CD14-positive monocyte (primary cell): ENCODE data around the gene SPTB. TPM values are rescaled to one million over a fixed set of nuclear protein-coding genes. Genes with fewer than 3 reads are reported as not detected.
A peak's percentile ranks its signal among the peaks of the same experiment; 100 is the strongest.

ENCODE experiments used
- DNase-seq, 3 donors: peaks; one replicate each; pipeline ENCODE4 v3.0.0-alpha.2; 2011 to 2022
- H2AFZ ChIP-seq: 2 replicates; pipeline ENCODE4 v1.6.0; 2012; ENCODE audit warnings: mild to moderate bottlenecking, low read depth, low read length, inconsistent platforms; ENCODE audit not compliant: insufficient read depth, poor library complexity, severe bottlenecking
- H3K27ac ChIP-seq, 2 donors: 1 replicate in 1 of 2; 2 replicates in 1 of 2; pipeline ENCODE4 v1.5.1; 2012 to 2013; ENCODE audit warnings: low read length in 2 of 2, control low read depth in 1 of 2, inconsistent platforms in 1 of 2, low read depth in 1 of 2, mild to moderate bottlenecking in 1 of 2
- H3K27me3 ChIP-seq, 2 donors: one replicate each; pipeline versions ENCODE4 v1.6.0 to v1.6.1; 2011 to 2013; ENCODE audit warnings: low read length in 2 of 2; ENCODE audit not compliant: control insufficient read depth in 2 of 2, insufficient read depth in 2 of 2
- H3K36me3 ChIP-seq, 2 donors: replicated peaks in 1 of 2; 1 replicate in 1 of 2; 2 replicates in 1 of 2; pipeline versions ENCODE4 v1.5.1 to v1.6.1; 2012 to 2013; ENCODE audit warnings: low read length in 2 of 2, control low read depth in 1 of 2, inconsistent platforms in 1 of 2, mild to moderate bottlenecking in 1 of 2; ENCODE audit not compliant: insufficient read depth in 2 of 2, control insufficient read depth in 1 of 2
- H3K4me1 ChIP-seq, 2 donors: 1 replicate in 1 of 2; 2 replicates in 1 of 2; pipeline versions ENCODE4 v1.5.1 to v1.6.1; 2012 to 2013; ENCODE audit warnings: low read length in 2 of 2, control low read depth in 1 of 2, inconsistent platforms in 1 of 2, mild to moderate bottlenecking in 1 of 2, moderate library complexity in 1 of 2; ENCODE audit not compliant: insufficient read depth in 2 of 2, control insufficient read depth in 1 of 2
- H3K4me2 ChIP-seq: replicated peaks from 2 replicates; pipeline ENCODE3; 2012; ENCODE audit warnings: low read length, moderate library complexity, mild to moderate bottlenecking; ENCODE audit not compliant: poor library complexity, severe bottlenecking; ENCODE audit errors: extremely low read depth
- H3K4me3 ChIP-seq, 3 experiments: fragments of 200-600 bp in 1 of 3; sonication (generic) in 1 of 3; replicated peaks in 1 of 3; 1 replicate in 2 of 3; 2 replicates in 1 of 3; pipeline ENCODE4 v1.5.1; 2011 to 2013; ENCODE audit warnings: low read length in 3 of 3, mild to moderate bottlenecking in 3 of 3, control low read depth in 2 of 3, low read depth in 2 of 3, inconsistent platforms in 1 of 3, moderate library complexity in 1 of 3
- H3K79me2 ChIP-seq: 2 replicates; pipeline ENCODE4 v1.6.0; 2012; ENCODE audit warnings: mild to moderate bottlenecking, control low read depth, inconsistent platforms, low read length, moderate library complexity; ENCODE audit not compliant: insufficient read depth
- H3K9ac ChIP-seq: 2 replicates; pipeline ENCODE4 v1.6.0; 2017; ENCODE audit warnings: low read length, mild to moderate bottlenecking; ENCODE audit not compliant: insufficient read depth, poor library complexity, severe bottlenecking
- H3K9me3 ChIP-seq, 2 donors: replicated peaks in 1 of 2; 1 replicate in 1 of 2; 2 replicates in 1 of 2; pipeline versions ENCODE4 v1.5.1 to v1.6.1; 2012 to 2013; ENCODE audit warnings: low read length in 2 of 2, control low read depth in 1 of 2; ENCODE audit not compliant: control insufficient read depth in 1 of 2, insufficient read depth in 1 of 2
- H4K20me1 ChIP-seq: 2 replicates; pipeline ENCODE4 v1.6.0; 2012; ENCODE audit warnings: mild to moderate bottlenecking, low read length, control low read depth, moderate library complexity; ENCODE audit not compliant: insufficient read depth
- H3K27ac Mint-ChIP-seq, 7 donors: one replicate each; pipeline ENCODE4 v1.8.0; 2020; ENCODE audit warnings: mild to moderate bottlenecking in 7 of 7, mixed read lengths in 7 of 7, moderate library complexity in 6 of 7, inconsistent platforms in 2 of 7
- H3K27me3 Mint-ChIP-seq, 3 donors: one replicate each; pipeline ENCODE4 v1.8.0; 2021 to 2022; ENCODE audit warnings: low read depth in 3 of 3, mild to moderate bottlenecking in 3 of 3, mixed read lengths in 3 of 3, moderate library complexity in 3 of 3, inconsistent platforms in 1 of 3
- H3K36me3 Mint-ChIP-seq, 2 donors: one replicate each; pipeline ENCODE4 v1.8.0; 2020; ENCODE audit warnings: mixed read lengths in 2 of 2, inconsistent platforms in 1 of 2, mild to moderate bottlenecking in 1 of 2
- H3K4me1 Mint-ChIP-seq: one replicate; pipeline ENCODE4 v1.8.0; 2020; ENCODE audit warnings: mild to moderate bottlenecking, mixed read lengths
- H3K4me3 Mint-ChIP-seq, 2 donors: one replicate each; pipeline ENCODE4 v1.8.0; 2020; ENCODE audit warnings: mild to moderate bottlenecking in 2 of 2, mixed read lengths in 2 of 2, moderate library complexity in 1 of 2
- H3K9me3 Mint-ChIP-seq, 7 donors: one replicate each; pipeline ENCODE4 v1.8.0; 2020 to 2022; ENCODE audit warnings: mixed read lengths in 7 of 7, mild to moderate bottlenecking in 6 of 7, moderate library complexity in 6 of 7, inconsistent platforms in 2 of 7
- CTCF ChIP-seq: fragments of 200-600 bp; IDR thresholded peaks from one replicate; pipeline ENCODE4 v1.8.0; 2022; ENCODE audit warnings: antibody characterized with exemption, mild to moderate bottlenecking
- WGBS: methylation state at CpG from one replicate; pipeline ENCODE4 v1.1.5; 2013; ENCODE audit warnings: missing lambda C conversion rate; ENCODE audit not compliant: insufficient coverage; 5-methylcytosine and 5-hydroxymethylcytosine counted together
- intact Hi-C, 2 donors: fragments of 100-400 bp; cut with micrococcal nuclease; formaldehyde crosslinking; loops; one replicate each; pipeline versions ENCODE4 v1.15.0 to v1.15.1; 2023
- polyA plus RNA-seq, 3 donors: library from polyadenylated mRNA; depleted of rRNA in 1 of 3; unstranded in 2 of 3; stranded (reverse) in 1 of 3; fragments of 300-500 nt in 2 of 3; fragments of >200 nt in 1 of 3; fragmentation: Illumina TruSeq in 2 of 3; gene quantifications; 1 replicate in 2 of 3; 2 replicates in 1 of 3; pipeline ENCODE4 v1.2.3, GENCODE V29; 2012 to 2021

The SPTB gene
- polyA plus RNA-seq, 3 donors, result not detected

- Histone ChIP-seq H3K27ac (no peak overlapping the region), H3K4me1 (no peaks in the 10 kb centered on the region), H3K36me3 (peaks cover 63 to 83% of the 10 kb centered on the region in 2 donors), H3K79me2 (no peaks in the 10 kb centered on the region), H3K27me3 (no peaks in the 10 kb centered on the region), H2AFZ (no peak overlapping the region), H3K4me2 (no peak overlapping the region), H3K4me3 (no peak overlapping the region), H3K9me3 (no peaks in the 10 kb centered on the region), H4K20me1 (no peaks in the 10 kb centered on the region), H3K9ac (no peak overlapping the region)
- WGBS, result 100% methylated on average over 1 of the region's 6 CpGs
- TF ChIP-seq CTCF, result no peak
- Mint-ChIP-seq H3K4me3 (no peak overlapping the region), H3K36me3 (peaks cover 62 to 95% of the 10 kb centered on the region in 2 donors), H3K27me3 (peaks cover 0 to 2% (median 2%) of the 10 kb centered on the region in 3 donors), H3K9me3 (no peaks in the 10 kb centered on the region), H3K4me1 (peaks cover 4% of the 10 kb centered on the region), H3K27ac (no peak overlapping the region)
- intact Hi-C loops, result no loop called here
- no peak for DNase-seq
These were observed 144.7 kb downstream of the SPTB start for GRCh38 chr14:64734990-64735389.

DNA sequence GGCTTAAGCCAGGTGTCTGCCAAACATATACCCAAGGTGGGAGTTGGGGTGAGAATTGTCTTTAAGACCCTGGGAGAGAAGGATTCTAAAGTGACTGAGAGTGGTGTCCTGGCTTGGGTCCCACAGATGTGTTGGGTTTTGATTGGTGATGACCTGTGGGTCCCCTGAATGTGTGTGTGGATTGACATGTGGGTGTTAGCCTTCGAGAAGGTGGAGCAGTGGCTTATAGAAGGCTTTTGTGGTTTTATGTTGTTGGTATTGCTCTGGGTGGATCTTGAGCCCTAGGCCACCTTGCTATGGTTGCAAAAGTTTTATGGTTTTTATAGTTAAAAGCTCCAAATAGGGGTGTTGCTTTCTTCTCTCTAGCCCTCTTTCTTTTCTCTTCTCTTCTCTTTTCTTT lies 145.8 kb downstream of the SPTB start:
- no peaks in the 10 kb centered on the region for H3K27me3 ChIP-seq
- no peaks in the 10 kb centered on the region for H3K79me2 ChIP-seq
- TF ChIP-seq CTCF, result no peak
- peaks cover 3% of the 10 kb centered on the region for H4K20me1 ChIP-seq
- Mint-ChIP-seq H3K27ac (peak overlapping the region in 2 of 7 donors; percentile 43 to 73), H3K27me3 (peaks cover 0 to 2% (median 1%) of the 10 kb centered on the region in 3 donors), H3K4me1 (peaks cover 4% of the 10 kb centered on the region), H3K9me3 (no peaks in the 10 kb centered on the region), H3K36me3 (peaks cover 60 to 93% of the 10 kb centered on the region in 2 donors), H3K4me3 (no peak overlapping the region)
- no peaks in the 10 kb centered on the region for H3K4me1 ChIP-seq
- no peak overlapping the region for H3K9ac ChIP-seq
- peaks cover 62 to 82% of the 10 kb centered on the region in 2 donors for H3K36me3 ChIP-seq
- DNase-seq, result no peak
- no peak overlapping the region for H3K4me3 ChIP-seq
- WGBS, result no CpG with 5 or more reads among the region's 1 CpG
- no peak overlapping the region for H3K27ac ChIP-seq
- H2AFZ ChIP-seq, result no peak overlapping the region
- no peaks in the 10 kb centered on the region for H3K9me3 ChIP-seq
- H3K4me2 ChIP-seq, result no peak overlapping the region
- intact Hi-C loops, result no loop called here
